Body of pancreas (tissue), 4 donors: ENCODE data around the gene KCND3.

Experiments used
- CTCF ChIP-seq, 7 experiments: fragments of 450-650 bp in 4 of 7; fragments of 200-600 bp in 3 of 7; sonication (generic) in 3 of 7; IDR thresholded peaks; one replicate each; pipeline ENCODE4 v1.5.1; 2016 to 2019; ENCODE audit warnings: antibody characterized with exemption in 7 of 7
- POLR2A ChIP-seq, 3 donors: fragments of 450-650 bp; IDR thresholded peaks; one replicate each; pipeline ENCODE4 v1.6.1; 2016; ENCODE audit warnings: antibody characterized with exemption in 3 of 3, mild to moderate bottlenecking in 2 of 3

- TF ChIP-seq CTCF (IDR thresholded peaks at IDR 0.05) (no peak), POLR2A (IDR thresholded peaks at IDR 0.05) (no peak)
Observed at GRCh38 chr1:111873460-111874030, 115.9 kb downstream of the KCND3 start.
